Stimulated activated CD4-positive, alpha-beta T cell treated with anti-CD3 and anti-CD28 coated beads, Interleukin-2, amount 100 ng/mL, for 24 hours (primary cell): Measurements from ENCODE around the gene SREBF2.
A peak's percentile ranks its signal among the peaks of the same experiment; 100 is the strongest.

ENCODE experiments used
- DNase-seq, 2 donors: peaks; one replicate each; pipeline ENCODE4 v3.0.0-alpha.2; 2020

The SREBF2 gene

DNA sequence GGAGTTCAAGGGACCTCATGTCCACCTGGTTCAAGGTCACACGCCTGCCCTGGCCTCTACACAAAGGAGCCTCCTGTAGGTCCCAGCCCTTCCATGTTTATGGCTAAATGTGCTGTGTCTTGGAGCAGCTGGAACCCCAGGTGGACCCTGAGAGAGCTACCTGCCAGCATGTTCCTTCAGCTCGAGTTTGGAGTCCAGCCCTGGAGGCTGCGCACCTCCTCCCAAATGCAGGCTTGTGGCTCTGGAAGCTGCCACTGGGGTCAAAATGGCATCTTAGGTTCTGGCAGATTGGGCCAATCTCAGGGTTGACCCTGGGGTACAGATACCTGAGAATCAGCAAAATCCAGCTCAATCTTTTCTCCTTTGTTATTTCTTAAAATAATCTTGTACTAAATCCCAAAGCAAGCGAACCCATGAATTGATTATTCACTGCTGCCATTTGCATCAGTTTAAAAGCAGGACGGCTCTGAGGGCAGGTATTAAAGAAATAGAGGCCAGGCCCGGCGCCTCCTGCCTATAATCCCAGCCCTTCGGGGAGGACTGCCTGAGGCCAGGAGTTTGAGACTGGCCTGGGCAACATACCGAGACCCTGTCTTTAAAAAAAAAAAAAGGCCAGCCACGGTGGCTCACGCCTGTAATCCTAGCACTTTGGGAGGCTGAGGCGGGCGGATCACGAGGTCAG, 90.8 kb downstream of the SREBF2 start:
- no peak for DNase-seq

DNA sequence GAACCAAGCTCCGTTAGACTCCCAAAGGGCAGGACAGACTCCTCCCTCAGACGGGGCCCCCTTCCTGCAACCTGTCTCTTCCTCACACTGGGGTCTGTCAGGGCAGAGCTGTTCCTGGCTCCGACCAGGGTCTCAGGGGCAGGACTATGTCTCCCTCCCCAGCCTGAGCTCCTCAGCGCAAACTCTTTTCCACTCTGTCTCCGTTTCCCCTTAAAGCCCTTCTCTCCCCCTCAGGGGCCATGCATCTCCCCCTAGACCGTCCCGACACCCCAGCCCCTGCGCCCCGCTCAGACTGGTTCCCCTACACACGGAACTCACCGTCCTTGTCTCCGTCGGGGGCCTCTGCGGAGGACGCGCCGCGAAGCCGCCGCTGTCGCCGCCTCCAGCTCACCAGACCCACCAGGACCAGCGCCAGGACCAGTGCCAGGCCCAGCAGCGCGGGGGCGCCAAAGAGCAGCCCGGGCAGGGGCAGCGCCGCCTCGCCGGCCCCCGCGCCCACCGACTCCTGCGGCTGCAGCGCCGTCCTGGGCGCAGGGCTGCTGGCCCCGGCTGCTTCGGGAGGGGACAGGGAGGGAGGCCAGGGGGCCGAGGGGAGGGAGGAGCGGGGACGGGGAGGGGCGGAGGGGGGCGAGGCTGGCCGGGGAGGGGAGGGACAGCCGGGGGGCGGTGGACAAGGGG, 93.0 kb downstream of the SREBF2 start:
- peak; percentile 82 to 83 for DNase-seq

DNA sequence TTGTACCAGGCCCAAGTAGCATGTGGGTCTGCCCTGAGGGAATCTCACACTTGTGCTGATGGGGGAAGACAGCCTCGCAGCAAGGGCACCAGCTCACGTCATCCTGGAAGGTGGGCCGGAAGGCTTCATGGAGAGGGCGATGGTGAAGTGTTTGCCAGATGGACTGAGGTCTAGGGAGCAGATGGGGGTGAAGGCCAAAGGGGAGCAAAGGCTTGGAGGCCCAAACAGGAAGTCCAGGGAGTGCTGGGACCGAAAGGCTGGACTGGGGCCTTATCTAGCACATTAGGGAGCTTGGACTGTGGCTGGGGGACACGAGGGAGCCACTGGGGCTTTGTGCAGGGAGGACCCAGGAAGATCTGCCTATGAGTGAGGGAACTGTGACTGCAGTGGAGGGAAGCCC, 94.9 kb downstream of the SREBF2 start:
- no peak for DNase-seq

- DNase-seq: no peak
These were observed 95.9 kb downstream of the SREBF2 start for GRCh38 chr22:41928593-41929417.

DNA sequence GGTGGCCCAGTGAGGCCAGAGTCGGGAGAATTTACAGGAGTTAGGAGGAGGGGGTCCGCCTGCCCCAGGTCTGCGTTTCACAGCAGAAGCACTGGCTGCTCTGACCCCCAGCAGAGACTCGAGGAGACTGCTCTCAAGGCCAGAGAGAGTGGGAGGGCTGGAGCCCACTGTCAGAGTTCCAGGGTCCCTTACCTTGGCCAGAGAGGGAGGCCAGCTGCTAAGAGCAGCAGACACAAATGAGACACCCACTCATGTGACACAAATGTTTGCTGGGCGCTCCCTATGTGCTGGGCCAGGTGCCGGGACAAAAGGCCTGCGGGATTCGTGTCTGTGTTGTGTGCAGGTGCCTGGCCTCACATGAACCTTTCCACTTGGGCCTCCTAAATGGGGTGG, 96.5 kb downstream of the SREBF2 start:
- DNase-seq: no peak

DNA sequence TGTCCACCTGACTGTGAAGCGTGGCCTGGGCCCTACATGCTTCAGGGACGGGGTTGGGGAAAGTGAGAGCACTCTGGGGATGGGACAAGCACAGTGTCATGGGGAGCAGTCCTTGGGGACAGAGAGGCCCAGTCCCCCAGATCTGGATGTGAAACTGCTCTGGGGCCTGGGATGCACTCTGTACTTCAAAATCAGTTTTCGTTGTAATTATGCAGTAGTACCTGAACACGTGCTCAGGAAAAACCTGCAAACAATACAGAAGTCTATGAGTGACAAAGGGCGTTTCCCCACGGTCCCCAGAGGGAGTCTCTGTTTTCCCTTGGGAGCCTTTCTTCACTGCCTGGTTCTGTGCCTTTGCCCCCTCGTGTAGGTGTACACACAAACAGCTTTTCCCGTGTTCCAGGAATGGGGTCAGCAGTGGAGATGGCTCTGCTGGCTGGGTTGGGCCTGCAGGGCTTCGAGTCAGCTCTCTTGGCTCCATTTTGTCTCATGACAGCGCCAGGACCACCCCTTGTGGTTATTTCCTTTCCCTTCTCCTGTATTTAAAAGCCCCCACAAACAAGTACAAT, 98.9 kb downstream of the SREBF2 start:
- no peak for DNase-seq

GRCh38 chr22:41932353-41932752, 99.4 kb downstream of the SREBF2 start:
- DNase-seq: no peak

GRCh38 chr22:41933411-41934177, 100.7 kb downstream of the SREBF2 start:
- DNase-seq: no peak

DNA sequence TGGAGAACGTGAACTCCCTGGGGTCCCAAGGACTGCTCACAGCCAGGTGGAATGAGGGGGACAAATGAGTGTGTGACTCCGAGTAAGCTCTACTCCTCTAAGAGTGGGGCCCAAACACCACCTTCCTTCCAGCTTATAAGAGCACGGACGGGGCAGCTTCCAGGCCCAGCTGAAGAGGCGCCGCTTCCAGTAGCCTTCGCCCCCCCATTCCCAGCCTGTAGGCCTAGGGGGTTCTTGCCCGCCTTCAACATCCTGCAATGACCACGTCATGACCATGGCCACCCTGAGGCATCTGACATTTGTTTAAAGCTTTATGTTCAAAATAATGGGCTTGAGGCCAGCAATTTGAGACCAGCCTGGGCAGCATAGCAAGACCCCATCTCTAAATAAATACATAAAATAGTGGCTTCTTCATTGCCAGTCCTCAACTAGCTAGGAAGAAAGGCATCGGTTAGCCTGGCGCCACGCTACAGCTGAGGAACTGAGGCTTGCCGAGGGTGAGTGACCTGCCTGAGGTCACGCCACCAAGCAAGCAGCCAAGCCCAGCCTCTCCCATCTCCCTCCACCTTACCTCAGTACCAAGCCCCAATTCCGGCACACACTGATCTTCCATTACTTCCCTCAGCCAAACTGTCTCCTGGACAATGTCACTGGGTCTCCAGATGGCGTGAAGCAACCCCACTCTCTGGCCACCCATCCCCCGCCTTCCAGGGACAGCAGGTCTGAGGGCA, 101.5 kb downstream of the SREBF2 start:
- DNase-seq: no peak

DNA sequence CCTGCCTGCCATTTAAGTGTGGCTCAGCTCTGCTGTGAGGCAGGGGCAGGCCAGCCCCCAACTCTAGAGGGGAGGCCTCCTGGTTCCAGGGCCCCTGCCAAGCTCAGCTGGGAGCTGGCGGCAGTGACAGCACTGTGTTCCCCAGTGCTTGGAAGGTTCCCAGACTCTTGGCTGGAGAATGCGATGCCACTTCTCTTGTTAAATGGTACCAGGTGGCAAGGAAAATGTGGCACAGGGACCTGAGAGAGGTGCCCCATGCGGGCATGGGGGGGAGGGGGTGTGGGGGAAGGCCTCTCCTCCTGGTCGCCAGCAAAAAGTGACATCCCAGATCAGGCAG, 102.1 kb downstream of the SREBF2 start:
- no peak for DNase-seq

DNA sequence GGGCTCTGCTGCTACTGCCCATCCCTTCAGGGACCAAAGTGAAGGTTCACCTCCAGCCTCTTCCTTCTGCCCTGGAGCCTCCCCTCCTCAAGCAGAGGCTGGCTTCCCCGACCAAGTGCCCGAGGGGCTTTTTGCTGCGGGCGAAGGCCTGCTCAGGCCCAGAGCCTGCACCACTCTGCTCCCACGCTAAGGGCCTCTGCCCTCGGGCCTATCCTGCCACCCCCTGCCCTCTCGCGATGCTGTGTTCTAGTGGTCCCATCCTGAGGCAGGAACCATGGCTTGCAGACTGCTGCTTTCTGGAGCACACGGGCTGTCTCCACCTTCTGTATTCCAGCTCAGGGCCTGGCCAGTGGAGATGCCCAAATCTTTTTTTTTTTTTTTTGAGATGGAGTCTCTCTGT, 102.6 kb downstream of the SREBF2 start:
- DNase-seq: no peak

GRCh38 chr22:41936894-41937169, 103.9 kb downstream of the SREBF2 start:
- DNase-seq: no peak

DNA sequence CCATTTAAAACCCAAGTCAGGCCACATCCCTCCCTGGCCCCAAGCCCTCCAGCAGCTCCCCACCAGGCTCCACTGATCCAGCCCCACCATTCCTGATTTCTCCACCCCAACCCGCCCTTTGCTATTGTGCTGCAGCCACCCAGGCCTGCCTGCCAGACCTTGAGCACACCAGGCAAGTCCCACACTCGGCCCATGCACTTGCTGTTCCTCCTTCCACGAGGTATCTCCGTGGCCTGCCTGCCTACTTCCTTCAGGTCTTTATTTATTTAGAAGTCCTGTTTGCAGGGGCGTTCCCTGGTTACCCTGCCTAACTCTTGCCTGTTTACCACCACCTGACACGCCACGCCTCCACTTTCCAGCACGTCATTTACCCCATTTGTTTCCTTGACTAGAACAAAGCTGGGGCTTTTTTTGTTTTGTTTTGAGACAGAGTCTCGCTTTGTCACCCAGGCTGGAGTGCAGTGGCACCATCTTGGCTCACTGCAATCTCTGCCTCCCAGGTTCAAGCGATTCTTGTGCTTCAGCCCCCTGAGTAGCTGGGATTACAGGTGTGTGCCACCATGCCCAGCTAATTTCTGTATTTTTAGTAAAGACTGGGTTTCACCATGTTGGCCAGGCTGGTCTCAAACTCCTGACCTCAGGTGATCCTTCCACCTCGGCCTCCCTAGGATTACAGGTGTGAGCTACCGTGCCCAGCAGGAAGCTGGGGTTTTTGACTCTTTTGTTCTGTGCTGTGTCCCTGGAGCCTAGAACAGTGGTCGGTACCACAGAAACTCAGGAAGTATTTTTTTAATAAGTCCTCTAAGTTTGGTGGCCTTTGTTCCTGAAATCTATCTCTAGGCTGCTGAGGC, 107.3 kb downstream of the SREBF2 start:
- peak; percentile 93 to 96 for DNase-seq

GRCh38 chr22:41940832-41941765, 108.2 kb downstream of the SREBF2 start:
- peak; percentile 82 to 86 for DNase-seq

- DNase-seq: no peak
These were observed 110.8 kb downstream of the SREBF2 start for GRCh38 chr22:41943661-41944209.

GRCh38 chr22:41946629-41947423, 113.9 kb downstream of the SREBF2 start, which contains the start of gene CENPM:
Gene CENPM, minus strand, starts transcription at chr22:41947152. Its CDS starts 76 bp downstream, at chr22:41947076.
- peak; percentile 94 to 97 for DNase-seq

DNA sequence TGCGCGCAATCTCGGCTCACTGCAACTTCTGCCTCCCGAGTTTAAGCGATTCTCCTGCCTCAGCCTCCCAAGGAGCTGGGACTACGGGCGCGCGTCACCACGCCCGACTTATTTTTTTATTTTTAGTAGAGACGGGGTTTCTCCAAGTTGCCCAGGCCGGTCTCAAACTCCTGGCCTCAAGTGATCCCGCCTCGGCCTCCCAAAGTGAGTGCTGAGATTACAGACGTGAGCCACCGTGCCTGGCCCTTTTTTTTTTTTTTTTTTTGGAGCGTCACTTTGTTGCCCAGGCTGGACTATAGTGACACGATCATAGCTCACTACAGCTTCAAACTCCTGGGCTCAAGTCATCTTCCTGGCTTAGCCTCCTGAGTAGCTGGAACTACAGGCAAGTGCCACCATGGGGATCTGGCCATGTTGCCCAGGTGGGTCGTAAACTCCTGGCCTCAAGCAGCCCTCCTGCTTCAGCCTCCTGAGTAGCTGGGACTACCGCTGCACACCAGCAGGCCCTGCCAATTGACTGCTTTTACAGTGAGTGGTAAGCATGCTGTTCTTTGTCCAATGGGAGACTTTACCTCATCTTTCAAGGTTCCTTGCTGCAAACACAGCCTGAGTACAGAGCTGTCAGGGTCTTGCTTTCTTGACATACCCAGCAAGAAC, 114.6 kb downstream of the SREBF2 start:
- DNase-seq: peak in 1 of 2 donors; percentile 16

GRCh38 chr22:41948142-41948541, 115.2 kb downstream of the SREBF2 start:
- no peak for DNase-seq
